NCI-H526 treated with DMSO at 0.1 percent for 48 hours (cell line): ENCODE data around the gene ARID1B.
A peak's percentile ranks its signal among the peaks of the same experiment; 100 is the strongest.
"Not testable (repeated sequence)": the region's sequence is repeated elsewhere in the genome, so short reads cannot be mapped to it uniquely, and the experiment has no call there.

Experiments used
- DNase-seq: peaks from one replicate; lab custom pipeline; 2025; lab: John Stamatoyannopoulos, UW

The ARID1B gene

GRCh38 chr6:156938143-156938542 lies 161.0 kb downstream of the ARID1B start:
- no peak for DNase-seq

- no peak for DNase-seq
Observed at GRCh38 chr6:156940221-156940620, 163.0 kb downstream of the ARID1B start.

GRCh38 chr6:156942266-156942665 lies 165.1 kb downstream of the ARID1B start:
- DNase-seq, result no peak

GRCh38 chr6:156943166-156943565 lies 166.0 kb downstream of the ARID1B start:
- DNase-seq, result no peak

- no peak for DNase-seq
Observed at GRCh38 chr6:156943816-156944215, 166.6 kb downstream of the ARID1B start.

GRCh38 chr6:156944412-156944811 lies 167.2 kb downstream of the ARID1B start:
- no peak for DNase-seq

DNA sequence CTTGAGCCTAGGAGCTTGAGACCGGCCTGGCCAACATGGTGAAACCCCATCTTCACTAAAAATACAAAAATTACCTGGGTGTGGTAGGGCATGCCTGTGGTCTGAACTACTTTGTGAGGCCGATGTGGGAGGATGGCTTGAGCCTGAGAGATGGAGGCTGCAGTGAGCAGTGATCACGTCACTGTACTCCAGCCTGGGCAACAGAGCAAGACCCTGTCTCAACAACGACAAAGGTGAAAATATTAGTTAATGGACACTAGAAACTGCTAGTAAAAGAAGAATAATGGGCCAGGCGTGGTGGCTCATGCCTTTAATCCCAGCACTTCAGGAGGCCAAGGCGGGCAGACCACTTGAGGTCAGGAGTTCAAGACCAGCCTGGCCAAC lies 168.6 kb downstream of the ARID1B start:
- DNase-seq, result not testable (repeated sequence)

- DNase-seq, result no peak
Observed at GRCh38 chr6:156946370-156946936, 169.3 kb downstream of the ARID1B start.

DNA sequence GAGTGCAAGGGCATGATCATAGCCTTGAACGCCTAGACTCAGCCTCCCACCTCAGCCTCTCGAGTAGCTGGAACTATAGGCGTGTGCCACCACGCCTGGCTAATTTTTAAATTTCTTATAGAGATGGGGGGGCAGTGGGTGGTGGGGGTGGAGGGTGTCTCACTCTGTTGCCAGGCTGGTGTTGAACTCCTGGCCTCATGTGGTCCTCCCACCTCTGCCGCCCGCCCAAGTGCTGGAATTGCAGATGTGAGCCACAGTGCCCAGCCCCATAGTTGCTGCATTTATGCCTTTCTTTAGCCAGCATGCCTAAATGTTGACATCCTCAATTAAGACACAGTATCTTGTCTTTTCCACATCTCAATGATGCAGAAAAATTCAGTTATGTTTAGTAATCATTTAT lies 171.1 kb downstream of the ARID1B start:
- DNase-seq, result no peak

- DNase-seq, result no peak
Observed at GRCh38 chr6:156948807-156949206, 171.6 kb downstream of the ARID1B start.

- no peak for DNase-seq
Observed at GRCh38 chr6:156949376-156949775, 172.2 kb downstream of the ARID1B start.

- DNase-seq, result no peak
Observed at GRCh38 chr6:156950084-156950483, 172.9 kb downstream of the ARID1B start.

DNA sequence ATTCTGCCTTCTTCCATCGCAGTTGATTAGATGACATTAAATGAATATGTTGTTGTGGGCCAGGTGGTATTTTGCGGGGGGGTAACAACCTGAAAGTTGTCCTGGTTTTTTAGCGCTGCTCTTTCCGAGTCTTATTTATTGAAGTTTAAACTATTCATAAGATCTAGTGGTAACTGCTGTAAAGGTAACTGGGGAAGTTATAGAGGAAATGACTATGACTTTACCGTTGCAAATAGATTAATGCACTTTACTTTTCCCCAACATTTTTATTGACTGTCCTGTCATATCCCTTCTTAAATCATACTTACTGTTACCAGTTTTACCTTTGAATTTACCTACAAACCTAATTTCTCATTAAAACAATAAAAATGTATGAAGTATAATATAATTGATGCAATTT lies 173.4 kb downstream of the ARID1B start:
- no peak for DNase-seq

DNA sequence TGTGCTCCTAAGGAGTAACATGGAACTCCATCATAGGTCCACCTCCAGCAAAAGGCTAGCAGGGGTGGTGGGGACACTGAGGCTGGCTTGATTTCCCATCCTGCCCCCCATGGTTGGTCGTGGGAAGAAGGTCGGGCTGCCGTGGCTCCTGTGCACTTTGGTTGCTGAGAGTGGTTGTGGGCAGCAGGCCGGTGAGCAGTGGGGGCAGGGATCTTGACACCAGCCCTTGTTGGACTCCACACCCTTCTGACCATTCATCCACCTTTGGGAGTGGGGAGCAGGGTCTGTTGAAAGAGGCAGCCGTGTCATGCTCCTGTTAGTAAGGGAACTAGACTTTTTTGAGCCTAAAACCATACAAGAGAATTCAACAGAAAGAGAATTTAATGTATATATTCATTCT lies 175.2 kb downstream of the ARID1B start:
- no peak for DNase-seq

DNA sequence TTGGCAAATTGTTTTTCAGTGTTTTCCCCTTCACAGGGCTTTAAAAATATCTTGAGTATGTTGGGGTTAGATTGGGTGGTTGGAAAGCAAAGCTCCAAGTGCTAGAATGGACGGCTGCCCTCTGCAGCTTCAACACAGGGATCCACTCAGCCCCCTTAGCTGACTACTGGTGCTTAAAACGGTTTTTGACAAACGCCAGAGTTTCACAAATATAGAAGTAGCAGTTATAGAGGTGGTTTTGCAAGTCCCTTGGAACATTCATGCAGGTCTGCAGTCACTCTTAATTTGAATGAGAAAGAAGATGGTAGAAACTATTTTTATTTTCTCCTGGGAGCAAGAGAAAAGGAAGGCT lies 175.9 kb downstream of the ARID1B start:
- no peak for DNase-seq

DNA sequence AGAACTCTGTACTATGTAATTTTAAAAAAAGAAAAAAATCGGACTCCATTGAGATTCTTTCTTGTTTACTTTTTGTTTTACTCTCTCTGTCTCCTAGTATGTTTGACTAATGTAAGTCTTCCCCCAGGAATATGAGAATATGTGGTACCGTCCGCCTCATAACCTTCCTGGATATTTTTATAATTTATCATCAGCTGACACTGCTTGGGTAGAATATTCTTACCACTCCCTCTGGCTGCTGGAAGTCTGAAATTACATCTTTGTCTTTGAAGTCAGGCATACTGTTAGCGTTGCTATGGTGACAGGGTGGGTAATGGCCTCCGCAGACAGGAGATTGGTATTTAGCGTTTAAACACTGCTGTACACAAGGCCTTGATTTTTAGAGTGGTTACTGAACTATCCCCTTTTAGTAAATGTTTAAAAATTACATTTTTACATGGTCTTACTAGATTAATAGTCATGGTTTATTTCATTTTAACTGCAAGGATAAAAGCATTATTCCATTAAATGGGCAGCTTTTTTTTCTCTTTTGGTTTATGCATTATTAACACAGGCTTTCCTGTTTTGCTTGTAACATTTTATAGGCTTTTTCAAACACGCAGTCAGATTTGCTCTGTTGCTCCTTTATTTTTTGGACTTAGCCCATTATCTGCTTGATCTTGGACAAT lies 176.4 kb downstream of the ARID1B start:
- peak; percentile 89 for DNase-seq

GRCh38 chr6:156954191-156954590 lies 177.0 kb downstream of the ARID1B start:
- DNase-seq, result no peak

- DNase-seq, result no peak
Observed at GRCh38 chr6:156954816-156955215, 177.6 kb downstream of the ARID1B start.

DNA sequence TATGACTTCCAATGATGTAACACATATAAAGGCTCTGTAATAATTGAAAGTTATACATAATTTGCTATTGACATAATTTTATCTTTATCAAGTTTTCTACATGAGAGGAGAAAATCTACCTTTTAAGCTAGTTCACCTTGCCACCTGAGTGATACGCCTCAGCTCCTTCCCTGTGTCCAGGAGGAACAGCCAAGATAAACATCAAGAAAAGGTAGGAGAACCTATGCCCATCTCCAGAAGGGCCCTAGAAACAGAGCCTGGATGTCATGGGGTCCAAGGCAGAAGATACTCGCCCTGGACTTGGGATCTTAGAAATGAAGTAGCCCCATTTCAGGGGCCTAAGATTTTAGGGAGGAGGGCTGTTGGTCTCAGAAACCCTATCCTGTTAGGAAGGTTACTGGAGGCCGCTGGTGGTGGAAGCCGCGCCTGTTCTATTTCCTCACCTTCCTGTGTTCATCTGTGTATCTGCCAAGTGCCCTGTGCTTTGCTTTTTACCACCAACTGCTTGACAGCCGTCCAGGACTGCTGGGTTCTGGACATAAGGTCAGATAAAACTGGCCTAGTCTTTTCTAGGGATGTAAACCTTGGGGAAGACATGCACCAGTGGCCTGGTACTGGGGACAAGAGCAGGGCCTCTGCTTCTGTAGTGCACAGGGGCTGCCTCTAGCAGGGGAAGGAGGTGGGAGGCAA lies 178.5 kb downstream of the ARID1B start:
- no peak for DNase-seq

DNA sequence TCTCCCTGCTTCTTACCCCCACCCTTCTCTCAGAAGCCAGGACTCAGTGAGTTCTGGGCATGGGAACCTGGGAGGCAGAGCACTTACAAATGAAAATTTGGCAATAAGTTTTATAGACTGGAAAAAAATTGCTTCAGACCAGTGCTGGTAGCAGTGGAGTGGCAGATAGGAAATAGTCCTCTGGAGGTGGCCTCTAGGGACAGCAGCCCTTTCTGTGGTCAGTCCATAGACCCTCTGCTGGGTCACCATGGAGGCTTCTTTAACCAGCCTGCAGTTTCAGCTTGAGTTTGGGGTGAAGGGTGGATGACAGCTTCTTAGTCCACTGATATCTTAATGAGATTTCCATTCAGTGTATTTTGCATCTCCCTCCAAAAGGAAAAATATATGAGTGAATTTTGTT lies 179.1 kb downstream of the ARID1B start:
- DNase-seq, result no peak

DNA sequence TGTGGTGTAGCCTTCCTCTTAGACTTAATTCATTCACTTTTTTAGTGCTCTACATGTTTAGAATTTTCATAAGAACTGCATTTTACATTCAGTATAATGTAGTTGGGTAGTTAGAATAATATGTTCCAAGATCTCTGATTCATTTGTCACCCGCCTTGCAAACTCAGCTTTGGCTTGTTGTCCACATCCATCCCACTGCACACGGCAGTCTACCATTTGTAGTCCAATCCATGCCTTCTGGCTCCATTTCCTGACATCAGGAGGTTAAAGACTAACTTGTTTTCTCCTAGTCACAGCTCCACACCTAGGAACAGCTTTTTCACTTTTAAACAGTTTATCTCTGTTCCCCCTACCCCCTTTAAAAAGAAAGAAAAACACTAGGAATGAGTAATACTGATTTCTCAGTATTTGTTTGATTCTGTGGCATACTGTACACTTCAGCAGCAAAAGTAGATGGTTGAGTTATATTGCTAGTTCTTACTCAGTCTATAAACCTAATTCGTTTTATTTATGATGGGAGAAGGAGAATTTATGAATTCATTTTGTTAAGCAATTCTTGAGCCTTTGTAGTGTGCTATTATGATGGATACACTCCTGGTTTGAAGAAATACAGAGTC lies 180.9 kb downstream of the ARID1B start:
- DNase-seq, result no peak

DNA sequence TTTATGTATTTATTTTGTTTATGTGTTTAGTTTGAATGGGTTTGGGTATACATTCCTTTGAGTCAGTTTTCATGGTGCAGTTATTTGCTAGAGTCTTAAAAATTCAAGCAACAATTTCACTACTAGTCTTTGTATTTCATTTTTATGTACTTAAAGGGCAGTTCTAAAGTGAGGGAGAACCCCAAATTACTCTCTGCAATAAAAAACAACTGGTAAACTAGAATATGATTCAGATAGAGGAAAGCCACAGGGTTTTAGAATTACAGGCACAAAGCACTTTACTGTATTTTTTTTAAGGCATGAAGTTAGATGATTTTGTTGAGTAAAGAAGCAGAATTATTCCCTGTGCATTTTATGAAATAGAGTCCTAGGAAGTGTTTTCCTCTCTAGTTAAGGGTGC lies 183.3 kb downstream of the ARID1B start:
- DNase-seq, result no peak

DNA sequence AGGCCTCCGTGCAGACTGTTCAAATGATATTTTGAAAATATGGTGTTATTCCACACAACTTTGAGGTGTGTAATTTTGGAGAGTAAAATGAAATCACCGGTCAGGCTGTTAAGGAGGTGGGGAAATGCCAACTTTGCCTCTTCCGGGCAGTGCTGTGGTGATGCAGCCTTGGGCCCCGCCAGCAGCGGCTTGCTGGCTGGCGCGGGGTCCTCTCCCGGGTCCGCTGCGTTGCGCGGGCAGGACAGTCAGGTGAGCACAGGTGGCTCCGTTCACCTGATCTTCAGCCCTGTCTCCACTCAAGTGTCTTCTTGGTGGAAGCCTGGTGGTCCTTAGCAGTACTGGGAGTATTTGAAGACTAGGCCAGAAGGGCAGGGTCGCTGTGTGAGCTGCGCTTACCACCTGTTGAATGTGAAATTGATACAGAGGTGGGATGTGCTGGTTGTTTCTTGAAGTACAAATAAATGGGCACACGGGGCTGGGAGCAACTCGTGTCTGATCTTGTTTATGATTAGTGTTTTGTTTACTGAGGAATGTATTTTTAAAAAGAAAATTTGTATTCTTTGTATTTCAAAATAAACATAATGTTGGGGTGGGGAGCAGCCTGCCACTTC lies 184.2 kb downstream of the ARID1B start:
- no peak for DNase-seq
